HepG2 (cell line): Measurements from ENCODE around the gene TMEM184B. TPM values are rescaled to one million over a fixed set of nuclear protein-coding genes. Genes with fewer than 3 reads are reported as not detected.

Source experiments
- FOXA1 ChIP-seq, 2 experiments: fragments of 450-650 bp in 1 of 2; sonication (generic) in 1 of 2; formaldehyde crosslinking in 1 of 2; IDR thresholded peaks; 2 replicates each; pipeline versions ENCODE4 v1.4.0 to v1.6.1; 2016 to 2020; ENCODE audit warnings: missing genetic modification reagents in 1 of 2
- GFI1 ChIP-seq: sonication (generic); formaldehyde crosslinking; IDR thresholded peaks from 2 replicates; pipeline ENCODE4 v1.5.0; 2020; ENCODE audit warnings: missing genetic modification reagents, mild to moderate bottlenecking, borderline replicate concordance
- HMG20A ChIP-seq: IDR thresholded peaks from 2 replicates; pipeline ENCODE4 v1.6.1; 2016; ENCODE audit warnings: borderline replicate concordance
- KDM5B ChIP-seq: sonication (generic); formaldehyde crosslinking; IDR thresholded peaks from 2 replicates; pipeline ENCODE4 v1.4.0; 2020; ENCODE audit warnings: missing genetic modification reagents, mild to moderate bottlenecking, borderline replicate concordance
- LCORL ChIP-seq, 2 experiments: fragments of 450-650 bp in 1 of 2; sonication (generic) in 1 of 2; formaldehyde crosslinking in 1 of 2; IDR thresholded peaks; 2 replicates each; pipeline versions ENCODE4 v1.5.0 to v1.6.1; 2017 to 2020; ENCODE audit warnings: antibody characterized with exemption in 1 of 2, missing genetic modification reagents in 1 of 2
- RAD21 ChIP-seq: fragments of 450-650 bp; formaldehyde crosslinking; IDR thresholded peaks from 2 replicates; pipeline ENCODE4 v1.5.0; 2020; ENCODE audit warnings: mild to moderate bottlenecking
- SMAD9 ChIP-seq: sonication (generic); formaldehyde crosslinking; IDR thresholded peaks from 2 replicates; pipeline ENCODE4 v1.5.1; 2020; ENCODE audit warnings: mild to moderate bottlenecking, missing genetic modification reagents
- SRY ChIP-seq: sonication (generic); formaldehyde crosslinking; IDR thresholded peaks from 2 replicates; pipeline ENCODE4 v1.8.0; 2022; ENCODE audit warnings: mild to moderate bottlenecking, missing genetic modification reagents
- YY1 ChIP-seq: IDR thresholded peaks from 2 replicates; pipeline ENCODE4 v1.6.1; 2011; ENCODE audit warnings: low read length, low read depth, moderate library complexity, mild to moderate bottlenecking; ENCODE audit not compliant: insufficient read depth, insufficient replicate concordance
- ZSCAN21 ChIP-seq: sonication (generic); formaldehyde crosslinking; IDR thresholded peaks from 2 replicates; pipeline ENCODE4 v1.8.0; 2022; ENCODE audit warnings: mild to moderate bottlenecking, missing genetic modification reagents, moderate library complexity, borderline replicate concordance
- polyA plus RNA-seq, 8 experiments: library from polyadenylated mRNA; depleted of rRNA in 3 of 8; stranded (reverse) in 7 of 8; unstranded in 1 of 8; fragments of >200 nt; fragmentation: Illumina TruSeq in 4 of 8; extraction: Trizol in 4 of 8; gene quantifications; 2 replicates each; pipeline versions ENCODE4 v1.2.1 to v1.2.3, GENCODE V29; 2011 to 2016; ENCODE audit warnings: low read depth in 4 of 8, missing spikeins in 1 of 8, mixed read lengths in 1 of 8; ENCODE audit not compliant: insufficient read depth in 1 of 8
- total RNA-seq, 5 experiments: library from RNA; depleted of rRNA; stranded (reverse); fragments of >200 nt; fragmentation: Illumina TruSeq; extraction: Trizol; gene quantifications; 2 replicates each; pipeline ENCODE4 v1.2.3, GENCODE V29; 2016; ENCODE audit warnings: low read depth in 1 of 5
- TF ChIP-seq, protein P1 (sequence below): sonication (generic); formaldehyde crosslinking; IDR thresholded peaks from 2 replicates; pipeline ENCODE4 v1.9.0; 2022; ENCODE audit warnings: missing genetic modification reagents, mild to moderate bottlenecking, borderline replicate concordance
- TF ChIP-seq, protein P2 (sequence below): sonication (generic); formaldehyde crosslinking; IDR thresholded peaks from 2 replicates; pipeline ENCODE4 v1.4.0; 2020; ENCODE audit warnings: low read depth, mild to moderate bottlenecking, missing genetic modification reagents
- TF ChIP-seq, protein P3 (sequence below): IDR thresholded peaks from 2 replicates; pipeline ENCODE4 v1.6.1; 2016
- TF ChIP-seq, protein P4 (sequence below): sonication (generic); formaldehyde crosslinking; IDR thresholded peaks from 2 replicates; pipeline ENCODE4 v1.5.1; 2020; ENCODE audit warnings: mild to moderate bottlenecking, missing genetic modification reagents, moderate library complexity
- TF ChIP-seq, protein P5 (sequence below): IDR thresholded peaks from 2 replicates; pipeline ENCODE4 v1.6.1; 2016; ENCODE audit warnings: mild to moderate bottlenecking
- TF ChIP-seq, protein P6 (sequence below): sonication (generic); formaldehyde crosslinking; IDR thresholded peaks from 2 replicates; pipeline ENCODE4 v1.4.0; 2020; ENCODE audit warnings: missing genetic modification reagents

TMEM184B gene
- total and polyA plus RNA-seq, 2 of the 13 experiments (the other 11 are each of a cell fraction or from before 2014, with no cell fraction given) = 15.9 to 16.0 TPM

DNA sequence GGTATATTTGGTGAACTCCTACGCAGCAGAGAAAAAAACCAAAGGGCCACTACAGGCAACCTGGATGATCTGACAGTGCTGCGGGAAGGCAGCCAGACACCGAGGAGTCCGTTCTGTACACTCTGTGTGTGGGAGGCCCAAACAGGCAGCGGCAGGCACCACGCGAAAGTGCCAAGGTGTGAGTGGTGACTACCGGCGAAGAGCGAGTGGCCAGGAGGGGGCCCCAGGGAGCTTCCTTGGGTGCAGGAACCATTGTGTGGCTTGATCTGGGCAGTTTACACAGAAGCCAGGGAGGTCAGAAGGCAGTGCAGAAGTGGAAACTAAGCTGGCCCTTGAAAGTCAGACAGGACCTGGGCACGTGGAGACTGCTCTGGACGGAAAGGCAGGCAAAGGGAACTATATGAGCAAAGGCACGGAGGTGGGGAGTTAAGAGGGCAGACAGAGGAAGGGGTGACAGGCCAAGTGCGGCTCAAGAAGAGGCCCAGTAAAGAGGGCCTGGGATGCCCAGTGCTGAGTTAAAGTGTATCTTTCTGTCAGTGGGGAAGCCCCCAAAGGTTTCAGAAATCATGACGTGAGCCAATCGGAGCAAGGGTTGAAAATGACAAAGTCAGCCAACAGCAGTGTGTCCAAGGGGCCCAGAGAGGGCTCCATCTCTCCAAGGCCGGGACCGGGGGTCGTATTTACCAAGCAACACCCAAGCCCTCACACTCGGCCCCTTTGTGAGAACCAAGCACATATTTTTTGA lies 10.6 kb downstream of the TMEM184B start (continued):
- TF ChIP-seq, protein P1, sequence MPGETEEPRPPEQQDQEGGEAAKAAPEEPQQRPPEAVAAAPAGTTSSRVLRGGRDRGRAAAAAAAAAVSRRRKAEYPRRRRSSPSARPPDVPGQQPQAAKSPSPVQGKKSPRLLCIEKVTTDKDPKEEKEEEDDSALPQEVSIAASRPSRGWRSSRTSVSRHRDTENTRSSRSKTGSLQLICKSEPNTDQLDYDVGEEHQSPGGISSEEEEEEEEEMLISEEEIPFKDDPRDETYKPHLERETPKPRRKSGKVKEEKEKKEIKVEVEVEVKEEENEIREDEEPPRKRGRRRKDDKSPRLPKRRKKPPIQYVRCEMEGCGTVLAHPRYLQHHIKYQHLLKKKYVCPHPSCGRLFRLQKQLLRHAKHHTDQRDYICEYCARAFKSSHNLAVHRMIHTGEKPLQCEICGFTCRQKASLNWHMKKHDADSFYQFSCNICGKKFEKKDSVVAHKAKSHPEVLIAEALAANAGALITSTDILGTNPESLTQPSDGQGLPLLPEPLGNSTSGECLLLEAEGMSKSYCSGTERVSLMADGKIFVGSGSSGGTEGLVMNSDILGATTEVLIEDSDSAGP (CRISPR knock-in tag) = peak; percentile 15; the same call in 1 of the 2 replicates
- TF ChIP-seq HMG20A (CRISPR knock-in tag) (0 out of 2 replicates have a peak, but pooled peaks have one; percentile 14), SRY (CRISPR knock-in tag) (peak; percentile 40; the same call in 1 of the 2 replicates), YY1 (peak; percentile 46), GFI1 (no peak), FOXA1 (IDR thresholded peaks at IDR 0.05) (no peak), FOXA1 (CRISPR knock-in tag; IDR thresholded peaks at IDR 0.05) (peak; percentile 54; the same call in 1 of the 2 replicates), RAD21 (peak; percentile 80), LCORL (IDR thresholded peaks at IDR 0.05) (no peak), LCORL (CRISPR knock-in tag; IDR thresholded peaks at IDR 0.05) (peak; percentile 69), KDM5B (CRISPR knock-in tag) (peak; percentile 76; the same call in 1 of the 2 replicates), SMAD9 (CRISPR knock-in tag) (no peak), ZSCAN21 (peak; percentile 28; the same call in 1 of the 2 replicates)
- TF ChIP-seq, protein P2, sequence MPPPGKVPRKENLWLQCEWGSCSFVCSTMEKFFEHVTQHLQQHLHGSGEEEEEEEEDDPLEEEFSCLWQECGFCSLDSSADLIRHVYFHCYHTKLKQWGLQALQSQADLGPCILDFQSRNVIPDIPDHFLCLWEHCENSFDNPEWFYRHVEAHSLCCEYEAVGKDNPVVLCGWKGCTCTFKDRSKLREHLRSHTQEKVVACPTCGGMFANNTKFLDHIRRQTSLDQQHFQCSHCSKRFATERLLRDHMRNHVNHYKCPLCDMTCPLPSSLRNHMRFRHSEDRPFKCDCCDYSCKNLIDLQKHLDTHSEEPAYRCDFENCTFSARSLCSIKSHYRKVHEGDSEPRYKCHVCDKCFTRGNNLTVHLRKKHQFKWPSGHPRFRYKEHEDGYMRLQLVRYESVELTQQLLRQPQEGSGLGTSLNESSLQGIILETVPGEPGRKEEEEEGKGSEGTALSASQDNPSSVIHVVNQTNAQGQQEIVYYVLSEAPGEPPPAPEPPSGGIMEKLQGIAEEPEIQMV (CRISPR knock-in tag) = 0 out of 2 replicates have a peak, but pooled peaks have one; percentile 47
- TF ChIP-seq, protein P3, sequence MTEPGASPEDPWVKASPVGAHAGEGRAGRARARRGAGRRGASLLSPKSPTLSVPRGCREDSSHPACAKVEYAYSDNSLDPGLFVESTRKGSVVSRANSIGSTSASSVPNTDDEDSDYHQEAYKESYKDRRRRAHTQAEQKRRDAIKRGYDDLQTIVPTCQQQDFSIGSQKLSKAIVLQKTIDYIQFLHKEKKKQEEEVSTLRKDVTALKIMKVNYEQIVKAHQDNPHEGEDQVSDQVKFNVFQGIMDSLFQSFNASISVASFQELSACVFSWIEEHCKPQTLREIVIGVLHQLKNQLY (CRISPR knock-in tag) = 0 out of 2 replicates have a peak, but pooled peaks have one; percentile 20
- TF ChIP-seq, protein P4, sequence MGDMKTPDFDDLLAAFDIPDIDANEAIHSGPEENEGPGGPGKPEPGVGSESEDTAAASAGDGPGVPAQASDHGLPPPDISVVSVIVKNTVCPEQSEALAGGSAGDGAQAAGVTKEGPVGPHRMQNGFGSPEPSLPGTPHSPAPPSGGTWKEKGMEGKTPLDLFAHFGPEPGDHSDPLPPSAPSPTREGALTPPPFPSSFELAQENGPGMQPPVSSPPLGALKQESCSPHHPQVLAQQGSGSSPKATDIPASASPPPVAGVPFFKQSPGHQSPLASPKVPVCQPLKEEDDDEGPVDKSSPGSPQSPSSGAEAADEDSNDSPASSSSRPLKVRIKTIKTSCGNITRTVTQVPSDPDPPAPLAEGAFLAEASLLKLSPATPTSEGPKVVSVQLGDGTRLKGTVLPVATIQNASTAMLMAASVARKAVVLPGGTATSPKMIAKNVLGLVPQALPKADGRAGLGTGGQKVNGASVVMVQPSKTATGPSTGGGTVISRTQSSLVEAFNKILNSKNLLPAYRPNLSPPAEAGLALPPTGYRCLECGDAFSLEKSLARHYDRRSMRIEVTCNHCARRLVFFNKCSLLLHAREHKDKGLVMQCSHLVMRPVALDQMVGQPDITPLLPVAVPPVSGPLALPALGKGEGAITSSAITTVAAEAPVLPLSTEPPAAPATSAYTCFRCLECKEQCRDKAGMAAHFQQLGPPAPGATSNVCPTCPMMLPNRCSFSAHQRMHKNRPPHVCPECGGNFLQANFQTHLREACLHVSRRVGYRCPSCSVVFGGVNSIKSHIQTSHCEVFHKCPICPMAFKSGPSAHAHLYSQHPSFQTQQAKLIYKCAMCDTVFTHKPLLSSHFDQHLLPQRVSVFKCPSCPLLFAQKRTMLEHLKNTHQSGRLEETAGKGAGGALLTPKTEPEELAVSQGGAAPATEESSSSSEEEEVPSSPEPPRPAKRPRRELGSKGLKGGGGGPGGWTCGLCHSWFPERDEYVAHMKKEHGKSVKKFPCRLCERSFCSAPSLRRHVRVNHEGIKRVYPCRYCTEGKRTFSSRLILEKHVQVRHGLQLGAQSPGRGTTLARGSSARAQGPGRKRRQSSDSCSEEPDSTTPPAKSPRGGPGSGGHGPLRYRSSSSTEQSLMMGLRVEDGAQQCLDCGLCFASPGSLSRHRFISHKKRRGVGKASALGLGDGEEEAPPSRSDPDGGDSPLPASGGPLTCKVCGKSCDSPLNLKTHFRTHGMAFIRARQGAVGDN = peak; percentile 87
- TF ChIP-seq, protein P5, sequence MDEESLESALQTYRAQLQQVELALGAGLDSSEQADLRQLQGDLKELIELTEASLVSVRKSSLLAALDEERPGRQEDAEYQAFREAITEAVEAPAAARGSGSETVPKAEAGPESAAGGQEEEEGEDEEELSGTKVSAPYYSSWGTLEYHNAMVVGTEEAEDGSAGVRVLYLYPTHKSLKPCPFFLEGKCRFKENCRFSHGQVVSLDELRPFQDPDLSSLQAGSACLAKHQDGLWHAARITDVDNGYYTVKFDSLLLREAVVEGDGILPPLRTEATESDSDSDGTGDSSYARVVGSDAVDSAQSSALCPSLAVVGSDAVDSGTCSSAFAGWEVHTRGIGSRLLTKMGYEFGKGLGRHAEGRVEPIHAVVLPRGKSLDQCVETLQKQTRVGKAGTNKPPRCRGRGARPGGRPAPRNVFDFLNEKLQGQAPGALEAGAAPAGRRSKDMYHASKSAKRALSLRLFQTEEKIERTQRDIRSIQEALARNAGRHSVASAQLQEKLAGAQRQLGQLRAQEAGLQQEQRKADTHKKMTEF = peak; percentile 46
- TF ChIP-seq, protein P6, sequence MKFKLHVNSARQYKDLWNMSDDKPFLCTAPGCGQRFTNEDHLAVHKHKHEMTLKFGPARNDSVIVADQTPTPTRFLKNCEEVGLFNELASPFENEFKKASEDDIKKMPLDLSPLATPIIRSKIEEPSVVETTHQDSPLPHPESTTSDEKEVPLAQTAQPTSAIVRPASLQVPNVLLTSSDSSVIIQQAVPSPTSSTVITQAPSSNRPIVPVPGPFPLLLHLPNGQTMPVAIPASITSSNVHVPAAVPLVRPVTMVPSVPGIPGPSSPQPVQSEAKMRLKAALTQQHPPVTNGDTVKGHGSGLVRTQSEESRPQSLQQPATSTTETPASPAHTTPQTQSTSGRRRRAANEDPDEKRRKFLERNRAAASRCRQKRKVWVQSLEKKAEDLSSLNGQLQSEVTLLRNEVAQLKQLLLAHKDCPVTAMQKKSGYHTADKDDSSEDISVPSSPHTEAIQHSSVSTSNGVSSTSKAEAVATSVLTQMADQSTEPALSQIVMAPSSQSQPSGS (CRISPR knock-in tag) = peak; percentile 38; the same call in 1 of the 2 replicates
